Type B pancreatic cell (in vitro differentiated cells): ENCODE results near the gene LRRC8B. TPM values are rescaled to one million over a fixed set of nuclear protein-coding genes. Genes with fewer than 3 reads are reported as not detected.

Experiments
- DNase-seq: peaks from one replicate; pipeline ENCODE4 v3.0.0; 2021; ENCODE audit warnings: mixed read lengths; ENCODE audit not compliant: unreplicated experiment; ENCODE audit errors: extremely low spot score
- H3K27ac Mint-ChIP-seq: 2 replicates; pipeline ENCODE4 v1.8.0; 2021; ENCODE audit warnings: mild to moderate bottlenecking, mixed read lengths
- H3K27me3 Mint-ChIP-seq: 2 replicates; pipeline ENCODE4 v1.8.0; 2021; ENCODE audit warnings: mixed read lengths
- H3K36me3 Mint-ChIP-seq: 2 replicates; pipeline ENCODE4 v1.8.0; 2021; ENCODE audit warnings: mixed read lengths
- H3K4me1 Mint-ChIP-seq: one replicate; pipeline ENCODE4 v1.8.0; 2021; ENCODE audit warnings: mixed read lengths; ENCODE audit not compliant: unreplicated experiment
- H3K4me3 Mint-ChIP-seq: 2 replicates; pipeline ENCODE4 v1.8.0; 2021; ENCODE audit warnings: mild to moderate bottlenecking, mixed read lengths
- H3K9me3 Mint-ChIP-seq: 2 replicates; pipeline ENCODE4 v1.8.0; 2021; ENCODE audit warnings: mixed read lengths
- total RNA-seq: library from RNA; stranded (reverse); gene quantifications from 2 replicates; pipeline ENCODE4 v1.2.1, GENCODE V29; 2021; ENCODE audit warnings: low replicate concordance
- TF ChIP-seq, protein P1 (sequence below): fragments of 200-600 bp; sonication (generic); conservative IDR thresholded peaks from 2 replicates; pipeline ENCODE4 v1.5.0; 2021; ENCODE audit warnings: antibody characterized with exemption, mild to moderate bottlenecking

Gene LRRC8B
- total RNA-seq, 1 donor from 2014 or later: 12.2 TPM

DNA sequence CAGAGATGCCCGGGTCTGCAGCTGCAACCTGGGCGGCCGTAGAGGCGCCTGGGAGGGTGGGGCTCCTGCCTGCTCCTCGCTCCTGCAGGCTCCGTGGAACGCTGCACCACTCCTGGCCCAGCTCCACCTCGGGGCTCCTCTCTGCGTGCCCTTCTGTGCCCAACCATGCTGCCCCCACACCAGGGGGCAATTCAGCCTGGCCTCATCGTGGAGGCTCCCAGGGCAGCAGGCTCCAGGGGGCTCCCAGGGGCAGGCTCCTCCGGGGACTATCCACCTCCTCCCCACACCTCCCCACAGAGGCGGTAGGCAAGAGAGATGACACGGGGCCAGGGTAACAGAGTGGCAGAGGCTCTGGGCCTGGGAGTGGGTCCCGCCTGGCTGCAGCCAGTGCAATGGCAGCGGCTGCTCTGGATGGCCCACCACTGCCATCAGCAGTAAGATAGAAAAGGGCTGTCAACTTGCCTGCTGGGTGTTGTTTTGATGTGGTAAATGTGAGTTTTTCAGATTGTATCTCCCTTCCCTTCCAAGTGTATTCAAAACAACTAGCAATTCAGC is 85.9 kb downstream of the LRRC8B start:
- no peaks in the 10 kb centered on the region for H3K27me3 Mint-ChIP-seq
- H3K36me3 Mint-ChIP-seq: no peaks in the 10 kb centered on the region
- H3K4me1 Mint-ChIP-seq: peaks cover 7% of the 10 kb centered on the region
- H3K27ac Mint-ChIP-seq: no peak overlapping the region
- no peak for DNase-seq
- TF ChIP-seq, protein P1, sequence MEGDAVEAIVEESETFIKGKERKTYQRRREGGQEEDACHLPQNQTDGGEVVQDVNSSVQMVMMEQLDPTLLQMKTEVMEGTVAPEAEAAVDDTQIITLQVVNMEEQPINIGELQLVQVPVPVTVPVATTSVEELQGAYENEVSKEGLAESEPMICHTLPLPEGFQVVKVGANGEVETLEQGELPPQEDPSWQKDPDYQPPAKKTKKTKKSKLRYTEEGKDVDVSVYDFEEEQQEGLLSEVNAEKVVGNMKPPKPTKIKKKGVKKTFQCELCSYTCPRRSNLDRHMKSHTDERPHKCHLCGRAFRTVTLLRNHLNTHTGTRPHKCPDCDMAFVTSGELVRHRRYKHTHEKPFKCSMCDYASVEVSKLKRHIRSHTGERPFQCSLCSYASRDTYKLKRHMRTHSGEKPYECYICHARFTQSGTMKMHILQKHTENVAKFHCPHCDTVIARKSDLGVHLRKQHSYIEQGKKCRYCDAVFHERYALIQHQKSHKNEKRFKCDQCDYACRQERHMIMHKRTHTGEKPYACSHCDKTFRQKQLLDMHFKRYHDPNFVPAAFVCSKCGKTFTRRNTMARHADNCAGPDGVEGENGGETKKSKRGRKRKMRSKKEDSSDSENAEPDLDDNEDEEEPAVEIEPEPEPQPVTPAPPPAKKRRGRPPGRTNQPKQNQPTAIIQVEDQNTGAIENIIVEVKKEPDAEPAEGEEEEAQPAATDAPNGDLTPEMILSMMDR: no peak
- no peak overlapping the region for H3K4me3 Mint-ChIP-seq
- no peaks in the 10 kb centered on the region for H3K9me3 Mint-ChIP-seq

DNA sequence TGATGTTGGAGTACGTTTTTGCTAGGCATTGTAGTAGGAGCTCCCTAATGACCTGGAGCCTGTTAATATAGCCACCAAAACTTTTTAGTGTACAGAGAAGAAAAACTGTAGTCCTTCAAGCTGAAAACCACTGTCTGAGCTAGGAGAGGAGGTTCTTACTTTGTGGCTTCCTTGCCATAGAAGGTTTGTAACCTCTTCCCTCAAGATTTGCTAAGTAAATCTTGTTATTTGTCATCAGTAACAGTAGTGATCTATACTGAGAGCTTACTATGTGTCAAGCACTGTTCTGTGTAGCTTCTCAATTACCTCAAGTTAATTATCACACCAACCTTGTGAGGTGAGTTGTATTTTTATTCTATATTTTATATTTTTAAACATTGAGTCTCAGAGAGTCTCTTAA is 87.1 kb downstream of the LRRC8B start:
- DNase-seq: no peak

GRCh38 chr1:89613928-89614327 is 89.3 kb downstream of the LRRC8B start:
- Mint-ChIP-seq H3K27me3 (no peaks in the 10 kb centered on the region), H3K4me3 (no peak overlapping the region), H3K27ac (no peak overlapping the region), H3K4me1 (no peaks in the 10 kb centered on the region), H3K36me3 (no peaks in the 10 kb centered on the region), H3K9me3 (no peaks in the 10 kb centered on the region)
- TF ChIP-seq, protein P1: no peak
- DNase-seq: no peak

More for the DNA sequence above, 87.1 kb downstream of the LRRC8B start:
- Mint-ChIP-seq H3K4me3 (no peak overlapping the region), H3K27me3 (no peaks in the 10 kb centered on the region), H3K4me1 (no peaks in the 10 kb centered on the region), H3K36me3 (no peaks in the 10 kb centered on the region), H3K27ac (no peak overlapping the region), H3K9me3 (no peaks in the 10 kb centered on the region)
- TF ChIP-seq, protein P1: no peak

- Mint-ChIP-seq H3K27ac (no peak overlapping the region), H3K4me3 (no peak overlapping the region), H3K4me1 (no peaks in the 10 kb centered on the region), H3K9me3 (no peaks in the 10 kb centered on the region), H3K36me3 (no peaks in the 10 kb centered on the region), H3K27me3 (no peaks in the 10 kb centered on the region)
- TF ChIP-seq, protein P1: peak; percentile 59
- no peak for DNase-seq
Measured at GRCh38 chr1:89615676-89616598, 91.3 kb downstream of the LRRC8B start.

GRCh38 chr1:89616844-89617627 is 92.4 kb downstream of the LRRC8B start:
- Mint-ChIP-seq H3K4me3 (no peak overlapping the region), H3K4me1 (no peaks in the 10 kb centered on the region), H3K9me3 (no peaks in the 10 kb centered on the region), H3K36me3 (no peaks in the 10 kb centered on the region), H3K27ac (no peak overlapping the region), H3K27me3 (no peaks in the 10 kb centered on the region)
- TF ChIP-seq, protein P1: no peak
- no peak for DNase-seq
